Activated CD4-positive, alpha-beta memory T cell treated with anti-CD3 and anti-CD28 coated beads, Interleukin-2, amount 10 ng/mL, durations not matched to agents 7 days and 5 days (primary cell): ENCODE data around the gene KDM2B. TPM values are rescaled to one million over a fixed set of nuclear protein-coding genes. Genes with fewer than 3 reads are reported as not detected.

ENCODE experiments used
- CTCF ChIA-PET: fragments of 350-600 bp; sonication (Branson Sonifier 250); formaldehyde crosslinking; loops from one replicate; lab custom pipeline; 2021; ENCODE audit warnings: antibody characterized with exemption, inconsistent platforms; lab: Charles Lee
- POLR2A ChIA-PET: fragments of 350-600 bp; sonication (Branson Sonifier 250); formaldehyde crosslinking; loops from one replicate; lab custom pipeline; 2021; ENCODE audit warnings: antibody characterized with exemption; lab: Charles Lee
- DNase-seq: peaks from one replicate; pipeline ENCODE4 v3.0.0-alpha.2; 2020
- H3K27ac Mint-ChIP-seq: one replicate; pipeline ENCODE4 v1.8.0; 2021; ENCODE audit warnings: mild to moderate bottlenecking, mixed read lengths
- H3K27me3 Mint-ChIP-seq: one replicate; pipeline ENCODE4 v1.8.0; 2021; ENCODE audit warnings: mixed read lengths
- H3K36me3 Mint-ChIP-seq: one replicate; pipeline ENCODE4 v1.8.0; 2021; ENCODE audit warnings: low read depth, mixed read lengths
- H3K4me1 Mint-ChIP-seq: one replicate; pipeline ENCODE4 v1.8.0; 2021; ENCODE audit warnings: mixed read lengths
- H3K4me3 Mint-ChIP-seq: one replicate; pipeline ENCODE4 v1.8.0; 2021; ENCODE audit warnings: mild to moderate bottlenecking, mixed read lengths
- H3K9me3 Mint-ChIP-seq: one replicate; pipeline ENCODE4 v1.8.0; 2021; ENCODE audit warnings: mixed read lengths
- total RNA-seq, 2 experiments: library from RNA; stranded (reverse); gene quantifications; one replicate each; pipeline ENCODE4 v1.2.3, GENCODE V29; 2021

Gene KDM2B
- total RNA-seq, 2 experiments from 2014 or later = 59.8 to 62.6 TPM

- Mint-ChIP-seq H3K4me3 (no peak overlapping the region), H3K27ac (no peak overlapping the region), H3K27me3 (no peaks in the 10 kb centered on the region), H3K4me1 (peaks cover 12% of the 10 kb centered on the region), H3K36me3 (peaks cover 20% of the 10 kb centered on the region), H3K9me3 (no peaks in the 10 kb centered on the region)
- ChIA-PET CTCF (no interaction called here), POLR2A (no interaction called here)
- no peak for DNase-seq
Observed at GRCh38 chr12:121549075-121549474, 31.7 kb downstream of the KDM2B start.

- ChIA-PET POLR2A (interaction anchor here (0.6 kb wide), 1 partner anchor 23 kb away, joined by 3 read pairs; no protein-coding TSS in a partner anchor), CTCF (interaction anchor here (1.0 kb wide), 1 partner anchor 9 kb away, joined by 4 read pairs; no protein-coding TSS in a partner anchor)
- H3K4me1 Mint-ChIP-seq = peaks cover 10% of the 10 kb centered on the region
- H3K9me3 Mint-ChIP-seq = no peaks in the 10 kb centered on the region
- H3K27me3 Mint-ChIP-seq = no peaks in the 10 kb centered on the region
- no peak for DNase-seq
- peaks cover 23% of the 10 kb centered on the region for H3K36me3 Mint-ChIP-seq
- no peak overlapping the region for H3K4me3 Mint-ChIP-seq
- H3K27ac Mint-ChIP-seq = no peak overlapping the region
Observed at GRCh38 chr12:121545480-121545879, 35.3 kb downstream of the KDM2B start.

- CTCF ChIA-PET = interaction anchor here (1.5 to 2.6 kb wide), 2 partner anchors 8 to 13 kb away, joined by 4 to 12 read pairs; no protein-coding TSS in a partner anchor
- no peaks in the 10 kb centered on the region for H3K9me3 Mint-ChIP-seq
Observed at GRCh38 chr12:121543786-121544185, 37.0 kb downstream of the KDM2B start.

GRCh38 chr12:121539908-121540307, 40.9 kb downstream of the KDM2B start:
- Mint-ChIP-seq H3K27ac (no peak overlapping the region), H3K4me3 (no peak overlapping the region)
- POLR2A ChIA-PET = interaction anchor here (2.1 to 2.2 kb wide), 2 partner anchors 9 to 51 kb away, joined by 5 to 8 read pairs; no protein-coding TSS in a partner anchor

More at GRCh38 chr12:121543786-121544185, 37.0 kb downstream of the KDM2B start:
- H3K4me1 Mint-ChIP-seq = peaks cover 12% of the 10 kb centered on the region
- DNase-seq = no peak
- H3K4me3 Mint-ChIP-seq = no peak overlapping the region
- POLR2A ChIA-PET = interaction anchor here (0.8 kb wide), 1 partner anchor 26 kb away, joined by 3 read pairs; no protein-coding TSS in a partner anchor
- no peak overlapping the region for H3K27ac Mint-ChIP-seq
- peaks cover 17% of the 10 kb centered on the region for H3K36me3 Mint-ChIP-seq
- no peaks in the 10 kb centered on the region for H3K27me3 Mint-ChIP-seq

GRCh38 chr12:121538699-121539061, 42.1 kb downstream of the KDM2B start:
- Mint-ChIP-seq H3K36me3 (peaks cover 9% of the 10 kb centered on the region), H3K27ac (peak overlapping the region; percentile 67), H3K27me3 (no peaks in the 10 kb centered on the region), H3K4me3 (peak overlapping the region; percentile 76), H3K9me3 (no peaks in the 10 kb centered on the region), H3K4me1 (peaks cover 49% of the 10 kb centered on the region)
- CTCF ChIA-PET = interaction anchor here (0.5 to 2.1 kb wide), 4 partner anchors 11 to 90 kb away, joined by 5 to 12 read pairs (median 6); no protein-coding TSS in a partner anchor
- no peak for DNase-seq
- POLR2A ChIA-PET = interaction anchor here (0.9 to 2.2 kb wide), 5 partner anchors 8 to 52 kb away, joined by 3 to 8 read pairs (median 5); no protein-coding TSS in a partner anchor

More at GRCh38 chr12:121539908-121540307, 40.9 kb downstream of the KDM2B start:
- DNase-seq = no peak
- Mint-ChIP-seq H3K27me3 (no peaks in the 10 kb centered on the region), H3K4me1 (peaks cover 40% of the 10 kb centered on the region), H3K36me3 (peaks cover 4% of the 10 kb centered on the region), H3K9me3 (no peaks in the 10 kb centered on the region)
- CTCF ChIA-PET = interaction anchor here (0.7 to 2.1 kb wide), 2 partner anchors 46 to 55 kb away, joined by 3 to 8 read pairs; no protein-coding TSS in a partner anchor

GRCh38 chr12:121537814-121538698, 42.8 kb downstream of the KDM2B start:
- Mint-ChIP-seq H3K27me3 (no peaks in the 10 kb centered on the region), H3K9me3 (no peaks in the 10 kb centered on the region), H3K36me3 (peaks cover 14% of the 10 kb centered on the region), H3K4me1 (peaks cover 53% of the 10 kb centered on the region), H3K27ac (peak overlapping the region; percentile 67), H3K4me3 (peak overlapping the region; percentile 76)
- ChIA-PET CTCF (interaction anchor here (0.5 to 2.1 kb wide), 4 partner anchors 15 to 152 kb away, joined by 3 to 12 read pairs (median 6); no protein-coding TSS in a partner anchor), POLR2A (interaction anchor here (0.9 to 2.2 kb wide), 9 partner anchors 7 to 134 kb away, joined by 3 to 12 read pairs (median 5); no protein-coding TSS in a partner anchor)
- DNase-seq = peak; percentile 29

GRCh38 chr12:121536899-121537813, 43.7 kb downstream of the KDM2B start:
- ChIA-PET POLR2A (interaction anchor here (1.0 to 2.0 kb wide), 11 partner anchors 9 to 150 kb away, joined by 3 to 22 read pairs (median 5); partner anchors contain the start of gene ORAI1), CTCF (interaction anchor here (0.6 to 1.6 kb wide), 7 partner anchors 33 to 257 kb away, joined by 3 to 6 read pairs (median 3); partner anchors contain the start of gene ORAI1)
- DNase-seq = peak; percentile 68
- Mint-ChIP-seq H3K36me3 (peaks cover 22% of the 10 kb centered on the region), H3K9me3 (no peaks in the 10 kb centered on the region), H3K4me3 (peak overlapping the region; percentile 74), H3K27ac (peak overlapping the region; percentile 63), H3K27me3 (no peaks in the 10 kb centered on the region), H3K4me1 (peaks cover 54% of the 10 kb centered on the region)

- ChIA-PET CTCF (interaction anchor here (0.5 to 1.6 kb wide), 7 partner anchors 32 to 427 kb away, joined by 3 to 6 read pairs (median 4); partner anchors contain the start of gene ORAI1), POLR2A (interaction anchor here (1.0 to 2.0 kb wide), 11 partner anchors 10 to 150 kb away, joined by 3 to 22 read pairs (median 5); partner anchors contain the start of gene ORAI1)
- H3K36me3 Mint-ChIP-seq = peaks cover 23% of the 10 kb centered on the region
- DNase-seq = peak; percentile 40
- H3K4me3 Mint-ChIP-seq = peak overlapping the region; percentile 74
- no peaks in the 10 kb centered on the region for H3K27me3 Mint-ChIP-seq
- H3K4me1 Mint-ChIP-seq = peaks cover 52% of the 10 kb centered on the region
- H3K27ac Mint-ChIP-seq = peak overlapping the region; percentile 63
- no peaks in the 10 kb centered on the region for H3K9me3 Mint-ChIP-seq
Observed at GRCh38 chr12:121536054-121536898, 44.5 kb downstream of the KDM2B start.

GRCh38 chr12:121535150-121536053, 45.4 kb downstream of the KDM2B start:
- peak overlapping the region; percentile 69 for H3K27ac Mint-ChIP-seq
- H3K9me3 Mint-ChIP-seq = no peaks in the 10 kb centered on the region

GRCh38 chr12:121534495-121535148, 46.2 kb downstream of the KDM2B start:
- peak overlapping the region; percentile 69 for H3K27ac Mint-ChIP-seq
- ChIA-PET POLR2A (interaction anchor here (0.8 to 1.0 kb wide), 2 partner anchors 135 to 268 kb away, joined by 3 read pairs; partner anchors contain the start of gene MORN3), CTCF (no interaction called here)
- DNase-seq = peak; percentile 53
- H3K36me3 Mint-ChIP-seq = peaks cover 32% of the 10 kb centered on the region
- no peaks in the 10 kb centered on the region for H3K9me3 Mint-ChIP-seq
- H3K4me1 Mint-ChIP-seq = peaks cover 65% of the 10 kb centered on the region
- H3K27me3 Mint-ChIP-seq = no peaks in the 10 kb centered on the region
- H3K4me3 Mint-ChIP-seq = peak overlapping the region; percentile 39

More at GRCh38 chr12:121535150-121536053, 45.4 kb downstream of the KDM2B start:
- DNase-seq = no peak
- Mint-ChIP-seq H3K36me3 (peaks cover 31% of the 10 kb centered on the region), H3K27me3 (no peaks in the 10 kb centered on the region), H3K4me1 (peaks cover 61% of the 10 kb centered on the region), H3K4me3 (no peak overlapping the region)
- ChIA-PET CTCF (interaction anchor here (1.6 kb wide), 1 partner anchor 31 kb away, joined by 4 read pairs; no protein-coding TSS in a partner anchor), POLR2A (interaction anchor here (0.8 to 2.0 kb wide), 3 partner anchors 44 to 134 kb away, joined by 3 to 22 read pairs (median 12); partner anchors contain the start of genes MORN3 and ORAI1)
